RWPE1 (cell line): ENCODE data around the gene RAB11FIP4.

Experiments used
- CTCF ChIA-PET: fragments of 350-600 bp; sonication (Branson Sonifier 250); formaldehyde crosslinking; extraction: SDS; loops from one replicate; lab custom pipeline; 2021; lab: Yijun Ruan, JAX
- POLR2A ChIA-PET: fragments of 400-600 bp; formaldehyde crosslinking; extraction: SDS; loops from one replicate; lab custom pipeline; 2020; ENCODE audit warnings: antibody characterized with exemption; ENCODE audit not compliant: low non-redundant PET; lab: Yijun Ruan, JAX
- DNase-seq: peaks from one replicate; pipeline ENCODE4 v3.0.0; 2012; ENCODE audit warnings: low spot score
- H3K27ac ChIP-seq: fragments of 450-650 bp; 2 replicates; pipeline ENCODE4 v1.5.1; 2017
- CTCF ChIP-seq: fragments of 450-650 bp; conservative IDR thresholded peaks from 2 replicates; pipeline ENCODE4 v1.5.1; 2017; ENCODE audit warnings: low read depth, mild to moderate bottlenecking

Gene RAB11FIP4

DNA sequence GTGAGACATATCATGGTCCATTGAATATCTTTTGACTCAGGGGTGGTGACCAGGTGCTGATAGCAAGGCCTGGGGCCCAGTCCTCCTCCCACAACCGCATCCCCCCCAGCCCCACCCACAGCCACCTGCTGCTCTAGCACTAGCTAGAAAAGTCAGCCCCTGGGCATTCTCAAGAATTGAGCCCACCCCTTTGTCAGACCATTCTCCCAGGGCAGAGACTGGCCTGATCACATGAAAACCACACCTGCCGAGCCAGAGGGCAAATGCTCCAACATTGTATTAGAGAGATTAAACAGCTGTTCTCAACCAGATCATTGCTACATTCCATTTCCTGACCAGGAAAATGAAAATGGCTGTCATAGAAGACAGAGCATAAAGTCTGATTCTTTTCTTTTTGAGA is 62.4 kb downstream of the RAB11FIP4 start:
- ChIA-PET CTCF (no interaction called here), POLR2A (no interaction called here)
- H3K27ac ChIP-seq: no peak overlapping the region
- no peak for TF ChIP-seq CTCF
- no peak for DNase-seq

GRCh38 chr17:31456814-31457213 is 65.3 kb downstream of the RAB11FIP4 start:
- DNase-seq: no peak
- no peak for TF ChIP-seq CTCF
- ChIA-PET POLR2A (no interaction called here), CTCF (no interaction called here)
- no peak overlapping the region for H3K27ac ChIP-seq

DNA sequence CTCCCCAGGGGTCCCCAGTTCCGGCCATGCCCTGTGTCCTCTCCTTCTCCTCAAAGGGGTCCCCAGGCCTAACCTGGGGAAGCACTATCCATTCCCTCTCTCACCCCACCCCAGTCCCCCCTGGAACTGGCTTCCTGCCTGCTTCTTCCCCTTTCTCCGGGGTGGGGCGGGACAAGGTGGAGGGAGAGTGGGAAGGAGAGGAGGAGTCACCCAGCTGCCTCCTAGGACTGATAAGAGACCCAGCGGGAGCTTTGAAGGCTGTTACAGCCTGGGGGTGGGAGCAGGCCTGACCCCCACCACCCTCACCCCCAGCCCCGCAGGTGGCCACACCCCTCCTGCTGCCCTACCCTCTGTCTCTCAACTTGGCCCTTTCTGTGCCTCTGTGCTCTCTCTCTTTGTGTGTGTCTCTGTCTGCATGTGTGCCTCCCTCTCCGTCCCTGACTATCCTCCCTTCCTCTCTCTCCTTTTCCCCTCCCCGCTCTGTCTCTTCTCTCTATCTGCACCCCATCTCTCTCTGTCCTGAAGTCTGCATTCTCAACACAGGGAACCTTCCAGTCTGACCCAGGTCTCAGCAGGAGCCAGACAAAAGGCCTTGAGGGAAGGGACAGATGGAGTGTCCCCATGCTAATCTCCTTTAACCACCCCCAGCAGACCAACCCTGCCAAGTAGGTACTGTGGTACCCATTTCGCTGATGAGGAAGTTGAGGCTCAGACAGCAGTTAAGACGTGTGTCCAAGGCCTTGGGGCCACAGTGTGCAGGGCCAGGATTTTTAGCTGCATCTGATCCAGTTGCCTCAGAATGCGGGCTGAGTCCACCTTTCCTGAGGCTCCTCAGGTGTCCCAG is 66.1 kb downstream of the RAB11FIP4 start:
- no peak for DNase-seq
- POLR2A ChIA-PET: no interaction called here
- H3K27ac ChIP-seq: no peak overlapping the region
- CTCF ChIA-PET: no interaction called here
- TF ChIP-seq CTCF: no peak

- no peak for TF ChIP-seq CTCF
- H3K27ac ChIP-seq: no peak overlapping the region
- ChIA-PET CTCF (no interaction called here), POLR2A (no interaction called here)
- no peak for DNase-seq
These were observed 67.4 kb downstream of the RAB11FIP4 start for GRCh38 chr17:31458829-31459228.

DNA sequence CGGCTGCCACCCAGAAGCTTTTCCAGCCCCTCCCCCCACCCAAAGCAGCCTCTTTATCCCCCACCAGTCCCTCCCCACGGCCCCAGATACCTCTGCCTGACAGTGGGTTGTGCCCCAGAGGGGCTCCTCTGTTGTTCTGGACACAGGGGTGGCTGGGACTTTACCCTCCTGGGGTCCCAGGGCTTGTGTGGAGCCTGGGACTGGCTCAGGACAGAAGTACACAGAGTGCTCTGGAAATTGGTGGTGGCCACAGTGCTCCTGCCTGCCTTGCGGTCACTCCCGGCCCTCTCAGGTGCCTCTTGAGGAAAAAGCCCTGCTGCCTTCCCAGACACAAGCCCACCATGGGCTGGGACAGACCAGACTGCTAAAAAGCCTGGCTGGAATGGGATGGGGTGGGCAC is 68.2 kb downstream of the RAB11FIP4 start:
- POLR2A ChIA-PET: no interaction called here
- CTCF ChIA-PET: no interaction called here
- DNase-seq: no peak
- H3K27ac ChIP-seq: no peak overlapping the region
- no peak for TF ChIP-seq CTCF

DNA sequence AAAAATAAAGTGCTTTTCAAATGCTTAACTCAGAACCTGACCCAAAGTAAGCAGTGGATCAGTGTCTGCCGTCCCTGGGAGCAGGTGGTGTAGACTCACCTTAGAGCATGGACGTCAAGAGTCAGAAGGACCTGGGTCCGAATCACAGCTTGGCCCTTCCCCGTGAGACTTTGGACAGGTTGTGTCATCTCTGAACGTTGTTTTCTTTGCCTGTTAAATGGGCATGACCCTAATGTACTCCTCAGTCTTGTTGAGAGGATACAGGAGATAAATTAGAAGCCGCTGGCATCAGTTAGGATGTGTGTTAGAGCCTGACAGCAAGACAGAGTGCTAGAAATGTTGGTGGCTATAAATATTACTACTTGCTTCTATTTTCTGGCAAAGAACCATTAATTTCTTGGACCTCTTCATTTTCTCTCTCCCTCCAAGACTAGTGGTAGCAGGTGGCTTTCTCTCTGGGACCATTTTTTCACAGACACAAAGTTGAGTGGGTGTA is 68.8 kb downstream of the RAB11FIP4 start:
- no peak overlapping the region for H3K27ac ChIP-seq
- ChIA-PET POLR2A (no interaction called here), CTCF (interaction anchor here (0.6 to 1.1 kb wide), 2 partner anchors 29 to 57 kb away, joined by 3 read pairs; no protein-coding TSS in a partner anchor)
- no peak for TF ChIP-seq CTCF
- DNase-seq: no peak
